HUDEP-2 (cell line): ENCODE measurements around the gene KCNQ2.
"Not testable (repeated sequence)": the region's sequence is repeated elsewhere in the genome, so short reads cannot be mapped to it uniquely, and the experiment has no call there.

Experiments used
- DNase-seq, 76 experiments: peaks; one replicate each; lab custom pipeline; 2025; ENCODE audit not compliant: unreplicated experiment in 76 of 76; lab: John Stamatoyannopoulos, UW

Gene KCNQ2

GRCh38 chr20:63491078-63491477, 18.6 kb upstream of the KCNQ2 start:
- no peak for DNase-seq

- DNase-seq: no peak
These were observed 18.0 kb upstream of the KCNQ2 start for GRCh38 chr20:63490416-63490815.

- DNase-seq: no peak
These were observed 16.1 kb upstream of the KCNQ2 start for GRCh38 chr20:63488315-63489251.

DNA sequence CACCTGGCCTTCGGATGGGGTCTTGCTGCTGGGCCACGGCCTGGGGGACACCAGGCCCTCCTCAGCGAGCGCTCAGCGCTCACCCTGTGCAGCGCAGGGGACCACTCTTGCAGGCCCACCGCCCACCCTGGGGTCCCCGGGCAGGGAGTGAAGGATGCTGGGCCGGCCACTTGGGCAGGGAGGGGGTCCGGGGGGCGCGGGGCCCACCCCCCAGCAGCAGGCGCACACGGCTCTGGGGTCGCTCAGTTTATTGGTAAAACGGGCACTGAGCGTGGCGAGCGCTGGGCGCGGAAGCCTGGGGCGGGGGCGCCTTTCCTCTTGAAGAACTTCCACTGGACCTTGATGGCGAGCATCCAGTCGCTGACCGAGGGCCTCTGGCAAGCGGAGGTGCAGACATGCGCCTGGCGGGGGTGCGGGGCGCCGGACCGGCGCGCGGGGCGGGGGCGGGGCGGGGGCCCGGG, 15.4 kb upstream of the KCNQ2 start:
- DNase-seq: no peak

DNA sequence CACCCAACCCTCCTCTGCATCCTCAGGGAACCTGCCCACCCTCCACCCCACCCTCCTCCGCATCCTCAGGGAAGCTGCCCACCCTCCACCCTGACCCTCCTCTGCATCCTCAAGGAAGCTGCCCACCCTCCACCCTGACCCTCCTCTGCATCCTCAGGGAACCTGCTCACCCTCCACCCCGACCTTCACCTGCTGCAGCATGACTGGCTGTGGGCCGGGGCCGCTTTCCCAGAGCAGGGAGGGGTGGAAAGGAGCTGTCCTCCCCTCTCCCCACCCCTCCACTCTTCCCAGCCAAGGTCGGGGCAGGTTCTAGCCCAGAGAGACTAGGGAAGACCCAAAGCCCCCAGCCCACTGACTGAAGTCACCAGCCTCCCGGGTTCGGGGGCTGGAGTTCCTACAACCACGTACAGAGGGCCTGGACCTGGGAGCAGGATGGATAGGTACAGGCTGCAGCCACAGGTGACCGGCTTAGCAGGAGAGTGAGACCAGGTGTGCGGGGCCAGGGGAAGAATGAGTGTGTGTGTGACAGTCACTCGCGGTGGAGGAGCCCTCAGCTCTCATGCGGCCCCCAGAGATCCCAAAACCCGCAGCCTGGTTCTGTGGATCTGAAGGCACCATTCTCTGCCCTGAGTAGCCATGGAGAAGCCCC, 14.8 kb upstream of the KCNQ2 start:
- no peak for DNase-seq

- no peak for DNase-seq
These were observed 13.9 kb upstream of the KCNQ2 start for GRCh38 chr20:63486300-63486855.

DNA sequence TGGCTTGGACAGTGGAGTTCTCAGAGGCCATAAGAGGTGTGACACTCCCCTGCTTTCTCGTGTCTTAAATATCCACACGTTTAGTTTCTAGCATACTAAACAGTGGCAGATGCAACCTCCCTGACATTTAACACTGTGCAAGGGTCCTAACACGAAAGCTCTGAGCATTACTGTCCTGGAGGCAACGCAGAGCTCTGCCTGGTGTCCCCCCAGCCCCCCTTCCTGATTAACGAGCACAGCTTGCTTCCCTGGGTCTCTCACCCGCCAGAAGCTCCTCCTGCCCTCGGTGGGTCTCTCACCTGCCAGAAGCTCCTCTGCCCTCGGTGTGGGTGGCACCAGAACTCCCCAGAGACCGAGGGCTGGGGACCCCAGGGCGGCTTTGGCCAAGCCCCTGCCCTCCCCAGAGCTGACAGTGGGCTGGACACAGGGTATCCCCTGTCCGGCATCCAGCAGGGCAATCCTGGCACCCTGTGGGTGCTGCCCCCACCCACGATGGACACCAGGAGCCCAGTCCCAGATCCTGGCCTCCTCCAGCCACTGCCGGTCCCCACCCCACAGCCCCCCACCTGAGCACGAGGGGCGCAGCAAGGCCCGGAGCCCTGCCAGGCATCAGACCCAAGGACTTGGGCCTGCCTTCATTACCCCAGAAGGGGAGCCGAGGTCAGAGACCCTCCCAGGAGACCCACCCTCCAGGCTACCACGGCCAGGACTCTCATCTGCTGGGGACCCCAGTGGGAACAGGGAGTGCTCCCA, 12.4 kb upstream of the KCNQ2 start:
- no peak for DNase-seq

DNA sequence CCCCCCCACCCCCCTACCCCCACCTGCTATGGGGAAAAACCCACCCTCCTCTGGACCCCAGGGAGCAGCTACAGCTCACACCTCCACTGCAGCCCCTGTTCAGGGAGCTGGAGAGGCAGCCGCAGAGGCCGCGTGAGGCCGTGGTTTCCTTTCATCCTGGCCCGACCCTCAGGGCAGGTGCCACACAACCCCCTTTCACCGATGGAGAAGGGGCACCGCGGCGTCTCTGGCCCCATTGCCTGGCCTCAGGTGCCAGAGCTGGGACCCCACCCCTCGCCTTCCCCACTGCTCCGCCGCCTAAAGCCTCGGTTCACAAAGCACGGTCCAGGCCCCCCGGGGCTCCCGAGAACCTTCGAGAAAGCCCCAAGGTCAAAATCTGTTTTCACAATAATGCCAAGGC, 11.8 kb upstream of the KCNQ2 start:
- DNase-seq: no peak

DNA sequence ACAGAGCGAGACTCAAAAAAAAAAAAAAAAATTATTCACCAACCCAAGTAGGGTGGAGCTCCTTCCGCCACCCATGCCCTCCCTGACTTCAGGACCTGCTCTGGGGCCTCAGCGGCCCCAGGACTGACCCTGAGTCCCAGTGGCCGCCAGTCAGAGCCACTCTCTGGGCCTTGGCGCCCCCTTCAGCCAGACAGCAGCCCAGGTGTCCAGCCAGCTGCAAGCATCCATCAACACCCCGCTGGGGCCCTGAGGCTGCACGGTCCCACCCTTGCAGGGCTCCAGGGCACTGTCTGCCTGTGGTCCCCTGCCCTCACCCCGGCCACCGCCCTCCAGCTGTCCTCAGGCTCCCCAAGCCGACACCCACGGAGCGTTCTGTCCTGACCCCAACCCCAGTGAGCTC, 11.4 kb upstream of the KCNQ2 start:
- DNase-seq: no peak

- DNase-seq: no peak
These were observed 9.6 kb upstream of the KCNQ2 start for GRCh38 chr20:63482021-63482587.

GRCh38 chr20:63481503-63481902, 9.0 kb upstream of the KCNQ2 start:
- DNase-seq: no peak

GRCh38 chr20:63479695-63480419, 7.4 kb upstream of the KCNQ2 start:
- not testable (repeated sequence) for DNase-seq

DNA sequence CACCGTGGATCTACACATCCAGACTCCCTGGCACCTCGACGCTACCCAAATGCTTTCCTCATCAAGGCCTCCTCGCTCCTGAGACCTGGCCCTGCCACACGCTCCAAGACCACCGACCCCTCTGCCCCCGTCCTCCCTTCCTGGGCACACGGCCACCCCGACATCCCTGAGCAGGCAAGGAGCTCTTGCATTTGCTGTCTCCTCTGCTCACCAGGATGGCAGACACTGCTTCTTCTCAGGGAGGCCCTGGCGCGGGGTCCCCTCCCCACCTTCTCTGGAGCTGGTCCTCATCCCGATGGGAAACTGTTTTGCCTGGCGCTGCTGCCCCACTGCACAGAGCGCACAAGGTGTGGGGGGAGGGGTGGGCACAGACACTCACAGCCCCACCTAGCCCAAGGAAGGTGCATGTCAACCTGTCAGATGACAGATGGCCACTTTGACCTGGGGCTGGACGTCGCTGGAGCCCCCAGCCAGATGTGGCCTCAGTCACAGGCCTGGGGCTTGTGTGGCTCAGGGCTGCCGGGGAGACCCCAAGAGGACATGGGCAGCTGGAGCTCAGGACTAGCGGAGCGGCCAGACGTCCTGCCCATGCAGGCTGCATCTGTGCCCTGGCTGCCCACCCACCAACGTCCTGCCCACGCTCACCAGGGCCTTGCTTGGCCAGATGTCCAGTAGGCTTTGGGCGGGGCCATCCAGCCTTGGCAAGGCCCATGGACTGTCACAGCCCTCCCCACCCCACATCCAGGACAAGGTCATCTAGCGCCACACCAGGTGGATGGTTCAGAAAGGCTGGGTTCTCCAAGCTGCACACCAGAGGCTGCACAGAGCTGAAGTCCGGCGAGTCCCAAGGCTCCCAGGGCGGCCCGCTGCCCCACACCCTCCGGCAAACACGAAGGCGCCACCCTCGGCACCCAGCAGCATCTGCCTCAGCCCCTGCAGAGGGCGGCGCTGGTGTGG, 6.2 kb upstream of the KCNQ2 start:
- peak in 1 of 76 experiments; percentile 8 for DNase-seq

GRCh38 chr20:63477944-63478343, 5.5 kb upstream of the KCNQ2 start:
- DNase-seq: no peak

DNA sequence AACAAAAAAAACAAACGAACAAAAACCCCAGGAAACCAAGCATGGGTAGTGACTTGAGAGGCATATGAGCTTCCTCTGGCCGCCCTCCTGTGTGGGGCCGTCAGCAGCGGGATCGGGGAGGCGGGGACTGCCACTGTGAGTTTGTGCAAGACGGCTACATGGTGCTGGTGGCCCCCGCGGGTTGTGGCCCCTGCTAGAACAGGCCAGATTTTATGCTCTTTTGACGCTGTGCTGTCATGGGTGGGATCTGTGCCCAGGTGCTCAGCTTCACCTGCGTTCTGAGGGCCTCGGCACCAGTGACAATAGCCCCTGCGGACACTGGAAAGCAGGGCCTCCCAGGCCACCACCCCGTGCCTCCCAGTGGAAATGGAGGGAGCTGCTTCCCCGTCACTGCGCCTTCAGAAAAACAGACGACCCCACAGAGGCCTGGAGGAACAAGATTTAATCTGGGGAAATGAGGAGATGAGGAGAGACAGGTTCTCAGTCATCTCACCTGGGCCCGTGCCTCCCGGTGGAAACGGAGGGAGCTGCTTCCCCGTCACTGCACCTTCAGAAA, 4.7 kb upstream of the KCNQ2 start:
- no peak for DNase-seq

GRCh38 chr20:63475209-63475608, 2.8 kb upstream of the KCNQ2 start:
- DNase-seq: no peak

DNA sequence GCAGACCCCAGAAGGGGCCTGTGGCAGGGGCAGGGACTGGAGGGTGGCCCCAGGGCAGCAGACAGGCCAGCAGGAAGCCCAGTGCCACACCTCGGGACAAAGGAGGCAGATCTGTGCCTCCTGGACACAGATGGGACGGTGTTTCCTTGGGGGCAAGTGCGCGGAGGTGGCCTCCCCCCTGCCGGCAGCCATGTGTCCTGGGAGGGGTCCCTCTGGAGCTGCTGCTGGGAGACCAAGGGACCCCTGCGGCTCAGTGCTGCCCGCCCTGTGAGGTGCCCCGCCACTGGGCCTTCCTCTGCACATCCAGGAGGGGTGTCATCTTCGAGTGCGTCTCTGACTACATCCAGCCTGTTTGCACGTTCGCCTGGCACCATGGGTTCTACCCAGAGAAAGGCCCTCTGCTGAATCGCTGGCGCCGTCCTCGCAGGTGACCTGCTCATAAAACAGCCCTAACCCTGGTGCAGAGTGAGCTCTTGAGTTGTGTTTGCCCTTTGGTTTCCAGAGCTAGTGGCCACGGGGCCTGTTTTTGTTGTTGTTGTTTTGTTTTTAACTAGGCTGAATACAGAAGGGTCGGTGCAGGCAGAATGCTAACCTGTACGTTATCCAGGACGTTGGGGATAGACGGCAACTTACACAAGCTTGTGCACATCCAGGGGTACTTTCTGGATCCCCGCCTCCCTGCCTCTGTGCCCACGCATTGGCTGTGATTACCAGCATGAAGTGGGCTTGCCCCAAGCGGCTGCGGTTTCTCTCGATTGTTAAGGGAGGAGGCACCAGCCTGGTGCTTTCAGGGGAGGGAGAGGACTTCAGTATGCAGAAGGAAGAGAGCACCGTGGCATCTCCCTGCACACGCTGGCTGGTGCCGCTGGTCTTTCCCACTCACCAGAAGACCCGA, 1.3 kb upstream of the KCNQ2 start:
- peak in 5 of 76 experiments; percentile 6 to 38 (median 20) for DNase-seq
